Hepatocyte (in vitro differentiated cells): ENCODE measurements around the gene PKD1L1. TPM values are rescaled to one million over a fixed set of nuclear protein-coding genes. Genes with fewer than 3 reads are reported as not detected.

Experiments
- DNase-seq: peaks from one replicate; pipeline ENCODE4 v3.0.0-alpha.2; 2016; ENCODE audit warnings: low spot score
- H2AFZ ChIP-seq: fragments of 200-600 bp; sonication (generic); 2 replicates; pipeline ENCODE4 v1.6.0; 2016; ENCODE audit warnings: antibody characterized with exemption, mild to moderate bottlenecking
- H3K27ac ChIP-seq: fragments of 200-600 bp; sonication (generic); 2 replicates; pipeline ENCODE4 v1.5.1; 2016; ENCODE audit warnings: mild to moderate bottlenecking
- H3K27me3 ChIP-seq: fragments of 200-600 bp; sonication (generic); 2 replicates; pipeline ENCODE4 v1.6.1; 2016
- H3K36me3 ChIP-seq: fragments of 200-600 bp; sonication (generic); replicated peaks from 2 replicates; pipeline ENCODE4 v1.5.1; 2016; ENCODE audit warnings: low read depth; ENCODE audit not compliant: insufficient read depth
- H3K4me1 ChIP-seq: fragments of 200-600 bp; sonication (generic); 2 replicates; pipeline ENCODE4 v1.5.1; 2016; ENCODE audit warnings: mild to moderate bottlenecking, moderate library complexity; ENCODE audit not compliant: insufficient read depth
- H3K4me2 ChIP-seq: fragments of 200-600 bp; sonication (generic); 2 replicates; pipeline ENCODE4 v1.6.0; 2016
- H3K4me3 ChIP-seq: fragments of 200-600 bp; sonication (generic); 2 replicates; pipeline ENCODE4 v1.5.1; 2016; ENCODE audit warnings: mild to moderate bottlenecking
- H3K79me2 ChIP-seq: fragments of 200-600 bp; sonication (generic); 2 replicates; pipeline ENCODE4 v1.6.0; 2017; ENCODE audit warnings: mild to moderate bottlenecking
- H3K9me2 ChIP-seq: fragments of 200-600 bp; sonication (generic); replicated peaks from 2 replicates; pipeline ENCODE4 v1.6.0; 2017; ENCODE audit warnings: mild to moderate bottlenecking; ENCODE audit not compliant: insufficient read depth
- H3K9me3 ChIP-seq: fragments of 200-600 bp; sonication (generic); 2 replicates; pipeline ENCODE4 v1.5.1; 2016; ENCODE audit warnings: low read depth, mild to moderate bottlenecking
- H4K20me1 ChIP-seq: fragments of 200-600 bp; sonication (generic); 2 replicates; pipeline ENCODE4 v1.6.0; 2016; ENCODE audit warnings: mild to moderate bottlenecking; ENCODE audit not compliant: insufficient read depth, poor library complexity, severe bottlenecking
- EZH2 ChIP-seq: fragments of 200-600 bp; sonication (generic); IDR thresholded peaks from 2 replicates; pipeline ENCODE4 v1.6.1; 2016; ENCODE audit warnings: antibody characterized with exemption, mild to moderate bottlenecking, borderline replicate concordance
- EZH2phosphoT487 ChIP-seq: fragments of 200-600 bp; sonication (generic); IDR thresholded peaks from one replicate; pipeline ENCODE4 v1.6.1; 2018; ENCODE audit warnings: antibody characterized with exemption, mild to moderate bottlenecking, low read depth, moderate library complexity; ENCODE audit not compliant: unreplicated experiment, severe bottlenecking
- WGBS: methylation state at CpG from one replicate; pipeline ENCODE4 v1.1.6; 2016; ENCODE audit warnings: low lambda C conversion rate; ENCODE audit errors: missing lambda C conversion rate; 5-methylcytosine and 5-hydroxymethylcytosine counted together
- polyA plus RNA-seq: library from polyadenylated mRNA; unstranded; fragments of >200 nt; fragmentation: Nextera tagmentation; extraction: Ambion mirVana; gene quantifications from 2 replicates; pipeline ENCODE4 v1.2.1, GENCODE V29; 2016
- total RNA-seq: library from RNA; depleted of rRNA; stranded (reverse); fragments of >200 nt; gene quantifications from 2 replicates; pipeline ENCODE4 v1.2.3, GENCODE V29; 2014
- TF ChIP-seq, protein P1 (sequence below): fragments of 200-600 bp; sonication (generic); IDR thresholded peaks from 2 replicates; pipeline ENCODE4 v1.5.1; 2016; ENCODE audit warnings: antibody characterized with exemption, mild to moderate bottlenecking; ENCODE audit not compliant: poor library complexity

PKD1L1 gene
- total and polyA plus RNA-seq, 2 experiments from 2014 or later, result 0.07 TPM

DNA sequence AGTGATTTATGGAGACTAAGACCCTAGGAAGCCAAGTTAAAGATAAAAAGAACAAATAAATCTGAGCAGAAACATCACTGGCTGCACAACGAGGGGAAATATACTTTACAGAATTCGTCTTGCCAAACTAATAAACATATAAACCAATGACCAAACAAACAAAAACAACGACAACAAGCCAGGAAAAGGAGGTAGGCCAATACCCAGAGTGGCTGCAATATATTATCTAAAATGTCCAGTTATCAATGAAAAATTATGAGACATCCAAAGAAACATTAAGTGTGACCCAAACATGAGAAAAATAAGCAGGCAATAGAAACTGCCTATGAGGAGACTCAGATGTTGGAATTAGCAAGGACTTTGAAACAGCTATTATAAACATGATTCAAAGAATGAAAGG, 81.0 kb downstream of the PKD1L1 start:
- Histone ChIP-seq H3K27me3 (no peaks in the 10 kb centered on the region), H3K4me1 (no peaks in the 10 kb centered on the region), H3K79me2 (no peaks in the 10 kb centered on the region), H3K27ac (no peak overlapping the region), H3K9me3 (no peaks in the 10 kb centered on the region), H4K20me1 (no peaks in the 10 kb centered on the region), H3K4me3 (no peak overlapping the region), H3K4me2 (no peak overlapping the region), H3K9me2 (no peaks in the 10 kb centered on the region), H3K36me3 (no peaks in the 10 kb centered on the region), H2AFZ (no peak overlapping the region)
- WGBS, result 79% methylated on average over 3 of the region's 3 CpGs
- no peak for DNase-seq
- TF ChIP-seq EZH2 (no peak), EZH2phosphoT487 (no peak)
- TF ChIP-seq, protein P1, sequence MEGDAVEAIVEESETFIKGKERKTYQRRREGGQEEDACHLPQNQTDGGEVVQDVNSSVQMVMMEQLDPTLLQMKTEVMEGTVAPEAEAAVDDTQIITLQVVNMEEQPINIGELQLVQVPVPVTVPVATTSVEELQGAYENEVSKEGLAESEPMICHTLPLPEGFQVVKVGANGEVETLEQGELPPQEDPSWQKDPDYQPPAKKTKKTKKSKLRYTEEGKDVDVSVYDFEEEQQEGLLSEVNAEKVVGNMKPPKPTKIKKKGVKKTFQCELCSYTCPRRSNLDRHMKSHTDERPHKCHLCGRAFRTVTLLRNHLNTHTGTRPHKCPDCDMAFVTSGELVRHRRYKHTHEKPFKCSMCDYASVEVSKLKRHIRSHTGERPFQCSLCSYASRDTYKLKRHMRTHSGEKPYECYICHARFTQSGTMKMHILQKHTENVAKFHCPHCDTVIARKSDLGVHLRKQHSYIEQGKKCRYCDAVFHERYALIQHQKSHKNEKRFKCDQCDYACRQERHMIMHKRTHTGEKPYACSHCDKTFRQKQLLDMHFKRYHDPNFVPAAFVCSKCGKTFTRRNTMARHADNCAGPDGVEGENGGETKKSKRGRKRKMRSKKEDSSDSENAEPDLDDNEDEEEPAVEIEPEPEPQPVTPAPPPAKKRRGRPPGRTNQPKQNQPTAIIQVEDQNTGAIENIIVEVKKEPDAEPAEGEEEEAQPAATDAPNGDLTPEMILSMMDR, result no peak

DNA sequence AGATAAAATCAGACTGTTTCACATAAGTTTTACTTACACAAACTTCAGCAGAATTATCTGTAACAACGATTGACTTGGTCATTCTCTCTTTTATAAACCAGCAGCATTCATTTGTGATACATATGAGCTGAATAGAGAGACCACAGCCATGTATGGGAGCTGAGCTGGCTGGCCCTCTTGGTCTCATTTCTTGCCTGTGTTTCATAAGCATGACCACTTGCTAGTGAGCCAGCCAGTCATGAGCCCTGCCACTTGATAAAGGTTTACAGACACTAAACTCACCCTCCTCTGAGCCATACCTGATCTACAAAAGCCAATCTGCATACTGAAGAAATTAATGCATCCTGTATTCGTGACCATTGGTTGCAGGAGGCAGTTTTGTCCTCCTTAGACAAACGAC, 82.1 kb downstream of the PKD1L1 start:
- Histone ChIP-seq H3K27me3 (no peaks in the 10 kb centered on the region), H2AFZ (no peak overlapping the region), H3K9me3 (no peaks in the 10 kb centered on the region), H4K20me1 (no peaks in the 10 kb centered on the region), H3K4me1 (no peaks in the 10 kb centered on the region), H3K27ac (no peak overlapping the region), H3K36me3 (no peaks in the 10 kb centered on the region), H3K9me2 (no peaks in the 10 kb centered on the region), H3K79me2 (no peaks in the 10 kb centered on the region), H3K4me2 (no peak overlapping the region), H3K4me3 (no peak overlapping the region)
- 88% methylated on average over 3 of the region's 3 CpGs for WGBS
- TF ChIP-seq EZH2phosphoT487 (no peak), EZH2 (no peak)
- TF ChIP-seq, protein P1, result no peak
- no peak for DNase-seq

DNA sequence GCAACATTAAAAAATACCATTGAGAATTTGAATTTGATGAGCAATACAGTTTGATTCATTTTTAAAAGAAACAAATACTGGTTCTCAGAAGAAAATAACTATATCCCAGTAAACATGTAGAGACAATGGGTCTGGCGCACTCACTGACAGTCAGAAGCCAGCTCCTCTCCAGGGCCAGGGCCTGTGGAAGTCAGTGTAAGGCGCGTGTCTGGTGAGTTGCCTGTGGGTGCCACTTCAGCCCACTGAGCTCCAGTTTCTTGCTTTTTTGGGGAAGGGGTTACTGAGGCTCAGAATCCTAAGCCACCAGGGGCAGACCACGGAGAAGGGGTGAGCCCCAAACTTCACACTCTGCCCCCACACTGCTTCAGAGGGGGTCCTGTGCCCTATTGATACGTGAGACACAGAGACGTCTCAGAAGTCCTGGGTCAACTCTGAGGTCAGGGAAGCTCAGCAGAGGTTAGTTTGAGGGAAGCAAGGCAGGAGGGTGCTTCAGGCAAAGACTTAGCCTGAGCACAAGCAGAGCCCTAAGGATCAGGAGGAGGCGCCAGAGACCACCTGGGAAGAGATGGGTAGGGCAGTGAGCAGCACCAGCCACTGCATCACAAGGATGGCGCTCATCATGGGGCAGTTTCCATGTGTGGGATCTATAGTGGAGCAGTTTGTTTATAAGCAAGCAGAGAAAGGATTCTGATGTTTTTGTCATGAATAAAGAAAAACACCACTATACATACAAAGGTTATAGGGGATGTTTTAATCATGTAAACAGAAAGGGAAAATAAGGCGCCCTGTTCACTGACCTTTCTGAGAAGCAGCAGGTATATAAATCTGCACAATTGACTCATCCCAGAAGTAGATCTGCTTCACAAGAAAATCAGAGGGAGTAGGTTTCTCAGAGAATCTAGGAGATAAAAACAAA, 95.7 kb downstream of the PKD1L1 start:
- WGBS, result 85% methylated on average over 9 of the region's 9 CpGs

More for the DNA sequence above, 95.7 kb downstream of the PKD1L1 start:
- TF ChIP-seq EZH2 (no peak), EZH2phosphoT487 (no peak)
- TF ChIP-seq, protein P1, result no peak
- H3K27ac ChIP-seq, result no peak overlapping the region
- no peak overlapping the region for H3K4me2 ChIP-seq
- no peaks in the 10 kb centered on the region for H3K79me2 ChIP-seq
- no peaks in the 10 kb centered on the region for H3K9me2 ChIP-seq
- no peaks in the 10 kb centered on the region for H3K36me3 ChIP-seq
- no peaks in the 10 kb centered on the region for H3K4me1 ChIP-seq
- H3K9me3 ChIP-seq, result no peaks in the 10 kb centered on the region
- H4K20me1 ChIP-seq, result no peaks in the 10 kb centered on the region
- H3K27me3 ChIP-seq, result no peaks in the 10 kb centered on the region
- no peak for DNase-seq
- no peak overlapping the region for H2AFZ ChIP-seq
- H3K4me3 ChIP-seq, result no peak overlapping the region
